Psoas muscle (tissue), 8 donors: ENCODE data around the gene NR0B1. TPM values are rescaled to one million over a fixed set of nuclear protein-coding genes. Genes with fewer than 3 reads are reported as not detected.

Source experiments
- ATAC-seq, 4 donors: fragments of 200-7000 bp; cut with Tn5 transposase; one replicate each; pipeline ENCODE4 v1.9.1; 2020; ENCODE audit warnings: moderate library complexity in 3 of 4, mild to moderate bottlenecking in 2 of 4
- DNase-seq, 2 donors: peaks; one replicate each; pipeline ENCODE4 v3.0.0-alpha.2; 2020
- H3K27ac ChIP-seq: fragments of 200-600 bp; one replicate; pipeline ENCODE4 v1.8.0; 2022
- H3K27me3 ChIP-seq, 3 donors: fragments of 200-600 bp in 1 of 3; one replicate each; pipeline versions ENCODE4 v1.6.1 to v1.8.0; 2013 to 2022; ENCODE audit warnings: low read length in 2 of 3, mild to moderate bottlenecking in 2 of 3, moderate library complexity in 1 of 3; ENCODE audit not compliant: insufficient read depth in 3 of 3
- H3K36me3 ChIP-seq, 2 donors: fragments of 200-600 bp in 1 of 2; one replicate each; pipeline versions ENCODE4 v1.6.1 to v1.8.0; 2013 to 2022; ENCODE audit warnings: low read depth in 1 of 2, mild to moderate bottlenecking in 1 of 2, moderate library complexity in 1 of 2; ENCODE audit not compliant: insufficient read depth in 1 of 2
- H3K4me1 ChIP-seq: fragments of 200-600 bp; one replicate; pipeline ENCODE4 v1.8.0; 2022
- H3K4me3 ChIP-seq: fragments of 200-600 bp; one replicate; pipeline ENCODE4 v1.8.0; 2022; ENCODE audit warnings: mild to moderate bottlenecking
- H3K9me3 ChIP-seq: fragments of 200-600 bp; one replicate; pipeline ENCODE4 v1.8.0; 2022
- CTCF ChIP-seq: fragments of 200-600 bp; IDR thresholded peaks from one replicate; pipeline ENCODE4 v1.8.0; 2022; ENCODE audit warnings: antibody characterized with exemption
- WGBS, 3 donors: extraction: QIAGEN DNeasy Blood & Tissue Kit; methylation state at CpG; one replicate each; pipeline versions ENCODE4 v1.1.6 to v1.1.7; 2013; 5-methylcytosine and 5-hydroxymethylcytosine counted together
- intact Hi-C, 2 donors: fragments of 100-400 bp; cut with DNase I; formaldehyde crosslinking; loops; one replicate each; pipeline versions ENCODE4 v1.11.0 to v1.14.2; 2022
- polyA plus RNA-seq, 3 donors: library from polyadenylated mRNA; stranded (reverse); fragments of 200-250 nt; gene quantifications; one replicate each; pipeline ENCODE4 v1.2.3, GENCODE V29; 2013
- total RNA-seq, 4 donors: library from RNA; stranded (reverse); fragmentation: NEBNext Ultra II Directional in 2 of 4; extraction: Animal tissue kit (Norgen Biotek cat#: 25700) in 2 of 4; gene quantifications; one replicate each; pipeline versions ENCODE4 v1.2.1 to v1.2.4, GENCODE V29; 2021 to 2023
- donor health status: healthy with polysubstance abuse.
- donor health status: DM: no; HTN: no; CAD: no; lungs with moderate emphysema.
- donor health status: Bipolar disorder and iron deficiency.
- donor health status: healthy.
- donor health status: DM: yes; HTN: yes; CAD: no.
- donor health status: DM: no; HTN: no; CAD: no.
- donor health status: DM: no; HTN: no; CAD: no.
- donor health status: DM: yes; HTN: yes; CAD: no.

NR0B1 gene
- total and polyA plus RNA-seq, 7 donors, result 0.01 to 0.05 TPM; not detected in 5

DNA sequence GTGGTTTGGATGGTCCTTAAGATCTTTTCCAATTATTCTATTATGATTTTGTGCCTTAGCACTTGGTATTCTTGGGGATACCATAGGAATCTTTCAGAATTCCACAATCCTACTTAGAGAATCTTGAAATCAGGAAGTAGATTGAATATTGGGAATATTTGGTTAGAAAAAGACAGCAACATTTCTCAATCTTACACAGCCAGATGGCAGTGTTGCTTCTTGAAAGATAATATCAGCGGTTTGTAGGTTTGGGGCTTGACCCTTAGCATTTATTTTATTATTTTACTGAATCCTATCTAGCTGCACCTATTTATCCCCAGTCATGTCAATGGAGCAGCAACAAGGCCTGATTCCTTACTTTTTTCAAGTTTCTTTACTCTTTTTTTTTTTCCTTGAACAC is 33.7 kb downstream of the NR0B1 start:
- H3K4me3 ChIP-seq, result no peak overlapping the region
- H3K4me1 ChIP-seq, result no peaks in the 10 kb centered on the region
- peaks cover 0 to 19% (median 0%) of the 10 kb centered on the region in 3 donors for H3K27me3 ChIP-seq
- TF ChIP-seq CTCF, result peak; percentile 31
- DNase-seq, result no peak
- intact Hi-C loops, result loop anchor here in 1 of 2 donors (5.0 kb wide), 1 partner anchor 227 kb away; no protein-coding TSS in a partner anchor
- no peak overlapping the region for H3K27ac ChIP-seq
- no peak for ATAC-seq
- H3K9me3 ChIP-seq, result no peaks in the 10 kb centered on the region
- H3K36me3 ChIP-seq, result no peaks in the 10 kb centered on the region
- 6 to 21% (median 8%) methylated on average over 1 of the region's 1 CpG for WGBS, 3 donors

GRCh38 chrX:30270639-30271038 is 38.6 kb downstream of the NR0B1 start:
- H3K9me3 ChIP-seq, result no peaks in the 10 kb centered on the region
- ATAC-seq (no peak), DNase-seq (no peak)
- intact Hi-C loops, result no loop called here
- H3K27me3 ChIP-seq, result peaks cover 0 to 19% (median 0%) of the 10 kb centered on the region in 3 donors
- 79 to 91% (median 87%) methylated on average over 3 of the region's 3 CpGs for WGBS, 3 donors
- no peaks in the 10 kb centered on the region for H3K4me1 ChIP-seq
- no peak overlapping the region for H3K27ac ChIP-seq
- no peak for TF ChIP-seq CTCF
- H3K4me3 ChIP-seq, result no peak overlapping the region
- no peaks in the 10 kb centered on the region for H3K36me3 ChIP-seq

- Histone ChIP-seq H3K27me3 (peaks cover 0 to 4% (median 0%) of the 10 kb centered on the region in 3 donors), H3K9me3 (no peaks in the 10 kb centered on the region), H3K36me3 (no peaks in the 10 kb centered on the region), H3K4me1 (no peaks in the 10 kb centered on the region), H3K4me3 (no peak overlapping the region), H3K27ac (no peak overlapping the region)
- intact Hi-C loops, result no loop called here
- ATAC-seq (no peak), DNase-seq (no peak)
- 70 to 78% (median 78%) methylated on average over 1 of the region's 1 CpG for WGBS, 3 donors
- no peak for TF ChIP-seq CTCF
Measured at GRCh38 chrX:30262763-30263162, 46.4 kb downstream of the NR0B1 start.

GRCh38 chrX:30261012-30261411 is 48.2 kb downstream of the NR0B1 start:
- no peak overlapping the region for H3K4me3 ChIP-seq
- no peak for DNase-seq
- H3K27ac ChIP-seq, result no peak overlapping the region
- H3K36me3 ChIP-seq, result no peaks in the 10 kb centered on the region
- no peaks in the 10 kb centered on the region for H3K9me3 ChIP-seq
- intact Hi-C loops, result no loop called here
- H3K27me3 ChIP-seq, result peaks cover 0 to 6% (median 0%) of the 10 kb centered on the region in 3 donors
- no peak for ATAC-seq
- TF ChIP-seq CTCF, result no peak
- no peaks in the 10 kb centered on the region for H3K4me1 ChIP-seq

- intact Hi-C loops, result no loop called here
- TF ChIP-seq CTCF, result no peak
- Histone ChIP-seq H3K4me3 (no peak overlapping the region), H3K9me3 (no peaks in the 10 kb centered on the region), H3K27ac (no peak overlapping the region), H3K36me3 (no peaks in the 10 kb centered on the region), H3K27me3 (peaks cover 0 to 6% (median 0%) of the 10 kb centered on the region in 3 donors), H3K4me1 (no peaks in the 10 kb centered on the region)
- ATAC-seq, result no peak
- WGBS, 3 donors, result 59 to 78% (median 64%) methylated on average over 2 of the region's 2 CpGs
- DNase-seq, result no peak
Measured at GRCh38 chrX:30259927-30260326, 49.3 kb downstream of the NR0B1 start.
